Activated B cell treated with CpG ODN at 0.5 μM for 24 hours (primary cell): Measurements from ENCODE around the gene CLPX. TPM values are rescaled to one million over a fixed set of nuclear protein-coding genes. Genes with fewer than 3 reads are reported as not detected.

ENCODE experiments used
- ATAC-seq: fragments of 200-7000 bp; cut with Tn5 transposase; one replicate; pipeline ENCODE4 v1.10.0; 2021; ENCODE audit warnings: low read depth, mild to moderate bottlenecking, moderate library complexity
- CTCF ChIA-PET: fragments of 350-600 bp; sonication (Branson Sonifier 250); formaldehyde crosslinking; loops from one replicate; lab custom pipeline; 2021; ENCODE audit warnings: antibody characterized with exemption; lab: Charles Lee
- POLR2A ChIA-PET: fragments of 350-600 bp; sonication (Branson Sonifier 250); formaldehyde crosslinking; loops from one replicate; lab custom pipeline; 2021; ENCODE audit warnings: antibody characterized with exemption; lab: Charles Lee
- DNase-seq: peaks from one replicate; pipeline ENCODE4 v3.0.0; 2022
- H3K27ac Mint-ChIP-seq: one replicate; pipeline ENCODE4 v1.8.0; 2020; ENCODE audit warnings: mixed read lengths
- H3K27me3 Mint-ChIP-seq: one replicate; pipeline ENCODE4 v1.8.0; 2021; ENCODE audit warnings: mixed read lengths
- H3K36me3 Mint-ChIP-seq: one replicate; pipeline ENCODE4 v1.8.0; 2021; ENCODE audit warnings: low read depth, mixed read lengths
- H3K4me1 Mint-ChIP-seq: one replicate; pipeline ENCODE4 v1.8.0; 2021; ENCODE audit warnings: mixed read lengths
- H3K4me3 Mint-ChIP-seq: one replicate; pipeline ENCODE4 v1.8.0; 2020; ENCODE audit warnings: mild to moderate bottlenecking, mixed read lengths
- H3K9me3 Mint-ChIP-seq: one replicate; pipeline ENCODE4 v1.8.0; 2020; ENCODE audit warnings: mixed read lengths
- intact Hi-C: fragments of 100-400 bp; cut with micrococcal nuclease; formaldehyde crosslinking; loops from one replicate; pipeline ENCODE4 v1.15.1; 2024
- total RNA-seq: library from RNA; stranded (reverse); gene quantifications from 2 replicates; pipeline ENCODE4 v1.2.3, GENCODE V29; 2022
- TF ChIP-seq, protein P1 (sequence below): fragments of 200-600 bp; IDR thresholded peaks from one replicate; pipeline ENCODE4 v1.8.0; 2022; ENCODE audit warnings: antibody characterized with exemption, mild to moderate bottlenecking

Gene CLPX
- total RNA-seq, 1 donor from 2014 or later, result 53.5 TPM

DNA sequence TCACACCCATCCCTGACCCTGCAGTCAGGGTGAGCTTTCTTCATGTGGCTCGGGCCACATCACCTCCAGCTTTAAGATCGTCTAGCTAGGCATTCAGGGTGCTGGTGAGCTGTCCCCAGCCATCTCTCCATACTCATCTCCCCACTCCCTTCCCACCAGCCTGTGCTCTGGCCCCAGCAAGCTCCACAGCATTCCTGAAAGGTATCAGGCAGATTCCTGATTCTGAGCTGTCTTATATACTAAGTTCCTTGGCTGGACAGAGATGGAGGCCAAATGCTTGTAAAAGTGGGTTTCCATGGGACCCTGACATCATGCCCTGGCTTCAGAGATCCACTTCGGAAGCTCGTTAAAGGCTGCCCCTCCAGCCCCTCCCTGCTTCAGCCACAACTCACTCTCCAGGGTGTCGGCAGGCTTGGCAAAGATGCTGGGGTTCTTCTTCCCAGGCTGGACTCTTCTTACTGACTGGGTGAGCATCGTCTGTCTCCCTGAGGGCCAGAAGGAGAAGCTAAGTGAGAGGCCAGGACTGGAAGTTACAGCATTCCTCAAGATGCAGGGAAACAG, 22.2 kb upstream of the CLPX start:
- H3K27me3 Mint-ChIP-seq, result peaks cover 4% of the 10 kb centered on the region
- no peaks in the 10 kb centered on the region for H3K36me3 Mint-ChIP-seq
- DNase-seq (no peak), ATAC-seq (no peak)
- H3K4me1 Mint-ChIP-seq, result no peaks in the 10 kb centered on the region
- H3K4me3 Mint-ChIP-seq, result no peak overlapping the region
- CTCF ChIA-PET, result no interaction called here
- intact Hi-C loops, result loop anchor here (1.0 kb wide), 1 partner anchor 26 kb away; no protein-coding TSS in a partner anchor
- H3K27ac Mint-ChIP-seq, result no peak overlapping the region
- no peaks in the 10 kb centered on the region for H3K9me3 Mint-ChIP-seq
- POLR2A ChIA-PET, result interaction anchor here (0.5 kb wide), 1 partner anchor 22 kb away, joined by 6 read pairs; the partner anchor contains the start of gene CLPX
- TF ChIP-seq, protein P1, sequence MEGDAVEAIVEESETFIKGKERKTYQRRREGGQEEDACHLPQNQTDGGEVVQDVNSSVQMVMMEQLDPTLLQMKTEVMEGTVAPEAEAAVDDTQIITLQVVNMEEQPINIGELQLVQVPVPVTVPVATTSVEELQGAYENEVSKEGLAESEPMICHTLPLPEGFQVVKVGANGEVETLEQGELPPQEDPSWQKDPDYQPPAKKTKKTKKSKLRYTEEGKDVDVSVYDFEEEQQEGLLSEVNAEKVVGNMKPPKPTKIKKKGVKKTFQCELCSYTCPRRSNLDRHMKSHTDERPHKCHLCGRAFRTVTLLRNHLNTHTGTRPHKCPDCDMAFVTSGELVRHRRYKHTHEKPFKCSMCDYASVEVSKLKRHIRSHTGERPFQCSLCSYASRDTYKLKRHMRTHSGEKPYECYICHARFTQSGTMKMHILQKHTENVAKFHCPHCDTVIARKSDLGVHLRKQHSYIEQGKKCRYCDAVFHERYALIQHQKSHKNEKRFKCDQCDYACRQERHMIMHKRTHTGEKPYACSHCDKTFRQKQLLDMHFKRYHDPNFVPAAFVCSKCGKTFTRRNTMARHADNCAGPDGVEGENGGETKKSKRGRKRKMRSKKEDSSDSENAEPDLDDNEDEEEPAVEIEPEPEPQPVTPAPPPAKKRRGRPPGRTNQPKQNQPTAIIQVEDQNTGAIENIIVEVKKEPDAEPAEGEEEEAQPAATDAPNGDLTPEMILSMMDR, result no peak

DNA sequence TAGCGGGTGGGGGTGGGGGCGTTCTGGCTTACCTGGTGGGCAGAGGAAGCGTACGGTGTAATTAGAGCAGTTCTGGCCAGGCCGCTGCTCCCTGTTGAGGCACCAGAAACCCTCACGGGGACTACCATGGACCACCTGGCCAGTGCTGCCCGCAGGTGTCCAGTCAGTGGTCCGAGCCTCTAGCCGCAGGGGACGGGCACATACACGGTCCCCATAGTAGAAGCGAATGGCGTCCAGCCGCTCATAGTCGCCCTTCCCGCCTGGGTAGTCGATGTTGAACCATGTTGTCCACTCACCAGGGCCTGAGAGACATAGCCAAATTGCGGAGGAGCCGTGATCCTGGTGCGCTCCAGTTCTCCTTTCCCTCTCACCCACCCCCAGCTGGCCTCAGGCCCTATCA, 21.6 kb upstream of the CLPX start:
- H3K9me3 Mint-ChIP-seq, result no peaks in the 10 kb centered on the region
- intact Hi-C loops, result loop anchor here (1.0 kb wide), 1 partner anchor 27 kb away; no protein-coding TSS in a partner anchor
- no peak for ATAC-seq
- no peak overlapping the region for H3K4me3 Mint-ChIP-seq
- ChIA-PET POLR2A (no interaction called here), CTCF (no interaction called here)
- no peaks in the 10 kb centered on the region for H3K4me1 Mint-ChIP-seq
- H3K27me3 Mint-ChIP-seq, result peaks cover 4% of the 10 kb centered on the region
- no peak for DNase-seq
- no peak overlapping the region for H3K27ac Mint-ChIP-seq
- TF ChIP-seq, protein P1, result no peak
- no peaks in the 10 kb centered on the region for H3K36me3 Mint-ChIP-seq

DNA sequence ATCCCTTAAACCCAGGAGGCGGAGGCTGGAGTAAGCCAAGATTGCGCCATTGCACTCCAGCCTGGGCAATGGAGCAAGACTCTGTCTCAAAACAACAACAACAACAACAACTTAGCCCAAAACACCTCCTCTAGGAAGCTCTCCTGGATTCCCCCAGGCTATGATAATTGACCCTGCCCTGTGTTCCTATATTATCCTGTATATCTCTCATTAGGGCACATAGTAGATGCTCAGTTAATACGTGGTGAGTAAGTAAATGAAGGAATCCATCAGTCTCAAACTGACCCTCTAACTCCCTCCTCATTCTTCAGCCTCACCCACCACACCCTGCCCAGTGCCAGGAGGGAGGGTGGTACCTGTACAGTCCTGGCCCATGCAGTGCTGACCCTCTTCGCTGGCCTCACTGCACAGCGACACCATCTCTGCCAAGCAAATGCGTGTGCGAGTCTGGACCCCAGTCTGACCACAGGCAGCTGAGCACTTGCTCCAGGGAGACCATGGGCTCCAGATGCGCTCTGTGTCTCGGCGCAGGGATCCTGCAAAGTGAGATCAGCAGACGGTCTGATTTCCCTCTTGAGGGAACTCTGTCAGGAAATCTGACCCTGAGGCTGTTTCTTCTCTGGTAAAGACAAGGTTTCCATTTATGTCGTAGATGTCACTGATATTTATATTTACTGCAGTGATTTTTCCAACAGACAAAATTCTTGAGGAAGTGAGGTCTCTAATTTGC, 20.0 kb upstream of the CLPX start:
- Mint-ChIP-seq H3K9me3 (no peaks in the 10 kb centered on the region), H3K27ac (no peak overlapping the region), H3K27me3 (peaks cover 4% of the 10 kb centered on the region), H3K4me3 (no peak overlapping the region), H3K4me1 (no peaks in the 10 kb centered on the region), H3K36me3 (no peaks in the 10 kb centered on the region)
- intact Hi-C loops, result no loop called here
- CTCF ChIA-PET, result no interaction called here
- ATAC-seq (no peak), DNase-seq (no peak)
- POLR2A ChIA-PET, result no interaction called here
- TF ChIP-seq, protein P1, result no peak

DNA sequence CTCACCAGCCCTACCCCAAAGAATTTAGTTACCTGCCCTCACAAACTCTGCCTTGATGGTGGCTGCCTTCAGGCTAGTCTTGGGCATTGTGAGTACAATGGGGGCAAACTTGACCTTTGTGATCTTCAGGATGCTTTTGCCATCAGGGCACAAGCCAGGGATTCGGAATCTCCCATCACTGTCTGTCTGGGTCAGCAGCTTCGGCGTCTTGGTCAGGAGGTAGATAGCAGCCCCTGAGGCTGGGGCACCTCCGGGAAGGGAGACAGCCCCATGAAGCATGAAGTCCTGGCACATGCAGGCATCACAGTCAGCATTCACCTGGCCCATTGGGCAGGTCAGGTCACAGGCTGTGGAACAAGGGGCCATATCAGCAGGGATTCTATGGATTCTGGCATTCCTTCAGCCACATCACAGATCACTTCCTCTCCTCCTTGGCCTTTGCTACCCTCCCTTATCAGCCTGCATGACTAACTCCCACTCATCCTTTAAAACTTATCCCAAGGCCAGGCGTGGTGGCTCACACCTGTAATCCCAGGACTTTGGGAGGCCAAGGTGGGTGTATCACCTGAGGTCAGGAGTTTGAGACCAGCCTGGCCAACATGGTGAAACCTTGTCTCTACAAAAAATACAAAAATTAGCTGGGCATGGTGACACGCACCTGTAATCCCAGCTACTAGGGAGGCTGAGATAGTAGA, 19.2 kb upstream of the CLPX start:
- POLR2A ChIA-PET, result no interaction called here
- ATAC-seq (no peak), DNase-seq (no peak)
- no peak overlapping the region for H3K4me3 Mint-ChIP-seq
- intact Hi-C loops, result no loop called here
- TF ChIP-seq, protein P1, result no peak
- H3K4me1 Mint-ChIP-seq, result no peaks in the 10 kb centered on the region
- no peaks in the 10 kb centered on the region for H3K9me3 Mint-ChIP-seq
- H3K27me3 Mint-ChIP-seq, result peaks cover 4% of the 10 kb centered on the region
- no peaks in the 10 kb centered on the region for H3K36me3 Mint-ChIP-seq
- CTCF ChIA-PET, result no interaction called here
- no peak overlapping the region for H3K27ac Mint-ChIP-seq

DNA sequence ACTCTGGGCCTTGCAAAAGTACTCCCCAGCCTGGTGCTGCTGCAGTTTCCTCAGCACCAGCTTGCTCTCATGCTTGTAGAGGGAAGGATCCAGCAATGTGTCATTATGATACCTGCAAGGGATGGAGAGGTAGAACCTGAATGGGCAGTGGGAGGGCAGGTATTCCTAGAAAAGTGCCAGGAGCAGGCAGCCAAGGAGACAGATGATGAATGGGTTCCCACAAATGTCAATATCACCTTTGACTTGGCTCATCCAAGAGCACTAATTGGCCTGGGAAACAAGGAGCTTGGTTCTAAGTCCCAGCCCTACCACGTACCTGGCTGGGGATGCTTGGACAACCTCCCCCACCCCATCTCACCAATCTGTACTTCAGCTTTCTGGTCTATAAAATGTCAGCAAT, 16.8 kb upstream of the CLPX start:
- Mint-ChIP-seq H3K4me1 (no peaks in the 10 kb centered on the region), H3K27ac (no peak overlapping the region), H3K4me3 (no peak overlapping the region), H3K27me3 (peaks cover under 1% of the 10 kb centered on the region), H3K36me3 (no peaks in the 10 kb centered on the region), H3K9me3 (no peaks in the 10 kb centered on the region)
- ChIA-PET CTCF (no interaction called here), POLR2A (interaction anchor here (0.5 kb wide), 1 partner anchor 297 kb away, joined by 4 read pairs; no protein-coding TSS in a partner anchor)
- ATAC-seq (no peak), DNase-seq (no peak)
- intact Hi-C loops, result no loop called here
- TF ChIP-seq, protein P1, result no peak
